Activated CD4-positive, alpha-beta T cell treated with anti-CD3 and anti-CD28 coated beads, Interleukin-2, amount 10 ng/mL, durations not matched to agents 7 days and 5 days (primary cell): ENCODE measurements around the gene SGK1. TPM values are rescaled to one million over a fixed set of nuclear protein-coding genes. Genes with fewer than 3 reads are reported as not detected.

Source experiments
- CTCF ChIA-PET: fragments of 350-600 bp; sonication (Branson Sonifier 250); formaldehyde crosslinking; loops from one replicate; lab custom pipeline; 2021; ENCODE audit warnings: antibody characterized with exemption; lab: Charles Lee
- POLR2A ChIA-PET: fragments of 350-600 bp; sonication (Branson Sonifier 250); formaldehyde crosslinking; loops from one replicate; lab custom pipeline; 2021; ENCODE audit warnings: antibody characterized with exemption; lab: Charles Lee
- DNase-seq: peaks from one replicate; pipeline ENCODE4 v3.0.0-alpha.2; 2020
- H3K27ac Mint-ChIP-seq: one replicate; pipeline ENCODE4 v1.8.0; 2021; ENCODE audit warnings: mild to moderate bottlenecking, moderate library complexity, mixed read lengths
- H3K27me3 Mint-ChIP-seq: one replicate; pipeline ENCODE4 v1.8.0; 2021; ENCODE audit warnings: mixed read lengths
- H3K36me3 Mint-ChIP-seq: one replicate; pipeline ENCODE4 v1.8.0; 2021; ENCODE audit warnings: low read depth, mixed read lengths
- H3K4me1 Mint-ChIP-seq: one replicate; pipeline ENCODE4 v1.8.0; 2021; ENCODE audit warnings: mixed read lengths
- H3K4me3 Mint-ChIP-seq: one replicate; pipeline ENCODE4 v1.8.0; 2021; ENCODE audit warnings: mild to moderate bottlenecking, moderate library complexity, mixed read lengths
- H3K9me3 Mint-ChIP-seq: one replicate; pipeline ENCODE4 v1.8.0; 2021; ENCODE audit warnings: mixed read lengths
- total RNA-seq, 2 experiments: library from RNA; stranded (reverse); gene quantifications; one replicate each; pipeline ENCODE4 v1.2.3, GENCODE V29; 2021

SGK1 gene
- 10 to 100 TPM; 12.1 to 12.8 TPM for total RNA-seq

DNA sequence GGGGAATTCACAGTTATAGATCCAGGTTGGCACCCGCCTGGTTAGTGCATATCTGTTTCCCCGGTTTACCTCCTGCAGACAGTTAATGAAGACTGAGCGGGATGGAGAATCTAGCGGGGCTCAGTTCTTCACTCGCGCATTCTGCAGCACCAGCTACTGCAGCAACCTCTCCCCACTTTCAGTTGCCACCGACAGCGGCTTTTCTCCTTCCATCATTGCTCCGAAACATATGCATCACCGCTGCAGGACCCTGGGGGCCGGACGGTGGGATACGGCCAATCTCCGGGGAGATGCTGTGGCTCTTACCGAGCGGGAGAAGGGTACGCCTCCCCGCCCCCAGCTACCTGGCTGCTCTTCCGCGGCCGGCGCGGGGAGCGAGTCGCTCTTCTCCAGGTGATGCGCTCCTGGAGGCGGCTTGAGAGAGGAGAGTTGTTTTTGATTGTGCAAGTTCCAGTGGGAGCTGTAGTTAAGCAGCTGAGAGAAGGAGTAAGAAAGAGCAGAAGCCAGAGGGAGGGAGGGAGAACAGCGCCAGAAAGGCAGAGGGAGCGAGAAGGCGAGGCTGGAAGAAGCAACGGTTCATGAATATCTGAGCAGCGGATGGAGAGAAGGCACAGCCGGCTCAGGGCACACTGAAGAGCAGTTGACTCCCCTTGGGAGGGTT is at the start of gene SGK1:
Gene SGK1, minus strand, starts transcription at position 642 of the 661 bp plus-strand sequence. CDS start 652 bp downstream, outside the sequence.
- ChIA-PET CTCF (interaction anchor here (0.6 to 1.9 kb wide), 4 partner anchors 8 to 884 kb away, joined by 3 to 4 read pairs (median 3); no protein-coding TSS in a partner anchor), POLR2A (no interaction called here)
- H3K36me3 Mint-ChIP-seq, result peaks cover 4% of the 10 kb centered on the region
- peaks cover 7% of the 10 kb centered on the region for H3K9me3 Mint-ChIP-seq
- H3K4me1 Mint-ChIP-seq, result peaks cover 19% of the 10 kb centered on the region
- peak within 1 kb of the TSS; percentile 75 for H3K4me3 Mint-ChIP-seq
- DNase-seq, result peak; percentile 16
- no peak within 1 kb of the TSS for H3K27ac Mint-ChIP-seq
- H3K27me3 Mint-ChIP-seq, result peaks cover 46% of the 10 kb centered on the region

- DNase-seq, result no peak
- Mint-ChIP-seq H3K36me3 (peaks cover 1% of the 10 kb centered on the region), H3K9me3 (peaks cover 4% of the 10 kb centered on the region), H3K4me1 (no peaks in the 10 kb centered on the region), H3K27me3 (no peaks in the 10 kb centered on the region), H3K4me3 (no peak overlapping the region), H3K27ac (no peak overlapping the region)
- CTCF ChIA-PET, result interaction anchor here (0.9 to 4.3 kb wide), 3 partner anchors 10 to 30 kb away, joined by 3 to 21 read pairs (median 3); no protein-coding TSS in a partner anchor
- POLR2A ChIA-PET, result no interaction called here
Observed at GRCh38 chr6:134363323-134364039, 45.6 kb upstream of the SGK1 start.

GRCh38 chr6:134361011-134361410 is 43.1 kb upstream of the SGK1 start:
- ChIA-PET POLR2A (no interaction called here), CTCF (interaction anchor here (0.9 to 4.3 kb wide), 2 partner anchors 9 to 10 kb away, joined by 3 to 21 read pairs; no protein-coding TSS in a partner anchor)
- no peak for DNase-seq
- Mint-ChIP-seq H3K4me1 (no peaks in the 10 kb centered on the region), H3K36me3 (peaks cover 5% of the 10 kb centered on the region), H3K4me3 (no peak overlapping the region), H3K27me3 (no peaks in the 10 kb centered on the region), H3K27ac (no peak overlapping the region), H3K9me3 (peaks cover 8% of the 10 kb centered on the region)

- Mint-ChIP-seq H3K27me3 (no peaks in the 10 kb centered on the region), H3K9me3 (peaks cover 16% of the 10 kb centered on the region), H3K4me3 (no peak overlapping the region), H3K27ac (no peak overlapping the region), H3K36me3 (peaks cover 9% of the 10 kb centered on the region), H3K4me1 (no peaks in the 10 kb centered on the region)
- ChIA-PET CTCF (no interaction called here), POLR2A (no interaction called here)
- DNase-seq, result no peak
Observed at GRCh38 chr6:134359302-134359701, 41.4 kb upstream of the SGK1 start.

- no peaks in the 10 kb centered on the region for H3K27me3 Mint-ChIP-seq
- no peak overlapping the region for H3K27ac Mint-ChIP-seq
- no peak for DNase-seq
- H3K9me3 Mint-ChIP-seq, result peaks cover 23% of the 10 kb centered on the region
- ChIA-PET CTCF (no interaction called here), POLR2A (no interaction called here)
- H3K36me3 Mint-ChIP-seq, result peaks cover 14% of the 10 kb centered on the region
- peaks cover 5% of the 10 kb centered on the region for H3K4me1 Mint-ChIP-seq
- no peak overlapping the region for H3K4me3 Mint-ChIP-seq
Observed at GRCh38 chr6:134358320-134358719, 40.4 kb upstream of the SGK1 start.

- peaks cover 14% of the 10 kb centered on the region for H3K36me3 Mint-ChIP-seq
- peaks cover 23% of the 10 kb centered on the region for H3K9me3 Mint-ChIP-seq
- ChIA-PET POLR2A (no interaction called here), CTCF (interaction anchor here (0.5 kb wide), 1 partner anchor 168 kb away, joined by 4 read pairs; no protein-coding TSS in a partner anchor)
- H3K27ac Mint-ChIP-seq, result no peak overlapping the region
- H3K4me3 Mint-ChIP-seq, result no peak overlapping the region
- peaks cover 18% of the 10 kb centered on the region for H3K4me1 Mint-ChIP-seq
- no peak for DNase-seq
- no peaks in the 10 kb centered on the region for H3K27me3 Mint-ChIP-seq
Observed at GRCh38 chr6:134357022-134357487, 39.1 kb upstream of the SGK1 start.

GRCh38 chr6:134356405-134356804 is 38.5 kb upstream of the SGK1 start:
- Mint-ChIP-seq H3K27ac (no peak overlapping the region), H3K36me3 (peaks cover 14% of the 10 kb centered on the region), H3K4me1 (peaks cover 24% of the 10 kb centered on the region), H3K4me3 (no peak overlapping the region), H3K9me3 (peaks cover 23% of the 10 kb centered on the region), H3K27me3 (no peaks in the 10 kb centered on the region)
- CTCF ChIA-PET, result no interaction called here
- no peak for DNase-seq
- POLR2A ChIA-PET, result no interaction called here

DNA sequence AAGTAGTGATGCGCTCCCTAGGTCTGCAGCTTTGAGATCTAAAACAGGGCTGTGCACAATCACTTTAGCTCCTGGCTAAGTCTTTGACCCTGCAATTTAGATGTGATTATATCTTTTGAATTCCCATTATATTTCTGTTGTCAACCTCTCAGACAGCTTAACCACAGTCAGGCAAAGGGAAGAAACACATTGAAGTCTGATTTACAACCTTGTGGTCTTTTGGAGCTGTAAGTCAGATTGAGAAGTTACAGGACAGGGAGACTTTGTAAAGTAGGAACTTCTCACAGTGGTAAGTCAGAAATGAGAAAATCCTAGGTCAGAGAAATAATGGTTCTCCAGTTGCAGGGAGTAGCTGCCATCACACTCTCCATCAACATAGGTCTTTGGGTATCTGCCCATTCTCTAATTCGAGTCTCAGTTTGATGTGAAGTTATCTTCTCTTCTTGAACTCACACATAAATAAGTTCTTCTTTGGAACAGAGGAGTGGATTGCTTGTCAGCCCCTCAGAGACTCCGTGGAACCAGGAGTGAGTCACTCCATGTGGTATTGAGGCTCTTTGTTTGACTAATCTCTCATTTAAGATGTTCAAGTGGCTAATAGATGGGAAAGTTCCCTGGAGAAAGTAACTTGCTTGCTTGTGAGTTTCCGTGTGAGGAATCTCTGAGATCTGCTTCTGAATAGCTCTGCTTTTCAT is 35.0 kb upstream of the SGK1 start:
- H3K36me3 Mint-ChIP-seq, result peaks cover 12% of the 10 kb centered on the region
- POLR2A ChIA-PET, result interaction anchor here (0.5 to 0.6 kb wide), 2 partner anchors 21 to 48 kb away, joined by 3 read pairs; no protein-coding TSS in a partner anchor
- H3K27ac Mint-ChIP-seq, result no peak overlapping the region
- no peak overlapping the region for H3K4me3 Mint-ChIP-seq
- H3K9me3 Mint-ChIP-seq, result peaks cover 18% of the 10 kb centered on the region
- no peak for DNase-seq
- CTCF ChIA-PET, result interaction anchor here (1.2 to 4.5 kb wide), 7 partner anchors 10 to 567 kb away, joined by 3 to 21 read pairs (median 5); no protein-coding TSS in a partner anchor
- H3K27me3 Mint-ChIP-seq, result no peaks in the 10 kb centered on the region
- H3K4me1 Mint-ChIP-seq, result peaks cover 28% of the 10 kb centered on the region

- Mint-ChIP-seq H3K27me3 (no peaks in the 10 kb centered on the region), H3K9me3 (peaks cover 18% of the 10 kb centered on the region), H3K27ac (peak overlapping the region; percentile 94), H3K4me1 (peaks cover 28% of the 10 kb centered on the region), H3K36me3 (peaks cover 12% of the 10 kb centered on the region), H3K4me3 (peak overlapping the region; percentile 64)
- POLR2A ChIA-PET, result interaction anchor here (0.5 kb wide), 1 partner anchor 22 kb away, joined by 3 read pairs; no protein-coding TSS in a partner anchor
- peak; percentile 27 for DNase-seq
- CTCF ChIA-PET, result interaction anchor here (1.0 to 4.5 kb wide), 9 partner anchors 11 to 569 kb away, joined by 3 to 21 read pairs (median 4); no protein-coding TSS in a partner anchor
Observed at GRCh38 chr6:134351615-134352474, 33.9 kb upstream of the SGK1 start.

GRCh38 chr6:134347885-134348805 is 30.2 kb upstream of the SGK1 start:
- Mint-ChIP-seq H3K9me3 (no peaks in the 10 kb centered on the region), H3K27ac (no peak overlapping the region), H3K4me1 (peaks cover 32% of the 10 kb centered on the region), H3K4me3 (no peak overlapping the region), H3K27me3 (no peaks in the 10 kb centered on the region), H3K36me3 (no peaks in the 10 kb centered on the region)
- no peak for DNase-seq
- CTCF ChIA-PET, result interaction anchor here (0.5 to 1.2 kb wide), 6 partner anchors 14 to 186 kb away, joined by 3 to 4 read pairs (median 4); no protein-coding TSS in a partner anchor
- POLR2A ChIA-PET, result no interaction called here
